Measurements from ENCODE around the gene FIGNL1. TPM values are rescaled to one million over a fixed set of nuclear protein-coding genes. Genes with fewer than 3 reads are reported as not detected.

The FIGNL1 gene
- total RNA-seq, 1 experiment from 2014 or later: 42.5 TPM

GRCh38 chr7:50400114-50400513, 50.0 kb downstream of the FIGNL1 start:
- Mint-ChIP-seq H3K27me3 (ENCODE audit: unreplicated experiment) (peaks cover 76% of the 10 kb centered on the region), H3K4me3 (ENCODE audit: low read depth, unreplicated experiment) (no peak overlapping the region), H3K9me3 (ENCODE audit: low read depth, unreplicated experiment) (no peaks in the 10 kb centered on the region), H3K27ac (ENCODE audit: unreplicated experiment) (no peak overlapping the region), H3K4me1 (ENCODE audit: low read depth, unreplicated experiment) (no peaks in the 10 kb centered on the region), H3K36me3 (ENCODE audit: insufficient read depth, unreplicated experiment) (no peaks in the 10 kb centered on the region)
- TF ChIP-seq CTCF (IDR thresholded peaks at IDR 0.05; ENCODE audit: unreplicated experiment): no peak
- intact Hi-C loops (cut with micrococcal nuclease; ENCODE audit: unreplicated experiment): no loop called here
- DNase-seq: no peak
- no TSS peak for BruUV-seq (replicated peaks)
- CTCF ChIA-PET: no interaction called here

- Mint-ChIP-seq H3K4me1 (ENCODE audit: low read depth, unreplicated experiment) (no peaks in the 10 kb centered on the region), H3K9me3 (ENCODE audit: low read depth, unreplicated experiment) (no peaks in the 10 kb centered on the region), H3K27me3 (ENCODE audit: unreplicated experiment) (peaks cover 73% of the 10 kb centered on the region), H3K27ac (ENCODE audit: unreplicated experiment) (no peak overlapping the region), H3K4me3 (ENCODE audit: low read depth, unreplicated experiment) (no peak overlapping the region), H3K36me3 (ENCODE audit: insufficient read depth, unreplicated experiment) (no peaks in the 10 kb centered on the region)
- intact Hi-C loops (cut with micrococcal nuclease; ENCODE audit: unreplicated experiment): no loop called here
- DNase-seq: no peak
- TF ChIP-seq CTCF (IDR thresholded peaks at IDR 0.05; ENCODE audit: unreplicated experiment): no peak
- CTCF ChIA-PET: no interaction called here
- no TSS peak for BruUV-seq (replicated peaks)
Observed at GRCh38 chr7:50399635-50400034, 50.5 kb downstream of the FIGNL1 start.

- no peak for DNase-seq
- Mint-ChIP-seq H3K9me3 (ENCODE audit: low read depth, unreplicated experiment) (no peaks in the 10 kb centered on the region), H3K4me1 (ENCODE audit: low read depth, unreplicated experiment) (no peaks in the 10 kb centered on the region), H3K4me3 (ENCODE audit: low read depth, unreplicated experiment) (no peak overlapping the region), H3K27me3 (ENCODE audit: unreplicated experiment) (peaks cover 75% of the 10 kb centered on the region), H3K27ac (ENCODE audit: unreplicated experiment) (no peak overlapping the region), H3K36me3 (ENCODE audit: insufficient read depth, unreplicated experiment) (no peaks in the 10 kb centered on the region)
- BruUV-seq (replicated peaks): no TSS peak
- no peak for TF ChIP-seq CTCF (IDR thresholded peaks at IDR 0.05; ENCODE audit: unreplicated experiment)
- intact Hi-C loops (cut with micrococcal nuclease; ENCODE audit: unreplicated experiment): no loop called here
- CTCF ChIA-PET: no interaction called here
Observed at GRCh38 chr7:50399206-50399605, 50.9 kb downstream of the FIGNL1 start.

GRCh38 chr7:50397971-50398324, 52.2 kb downstream of the FIGNL1 start:
- CTCF ChIA-PET: no interaction called here

More at GRCh38 chr7:50397971-50398324, 52.2 kb downstream of the FIGNL1 start:
- TF ChIP-seq CTCF (IDR thresholded peaks at IDR 0.05; ENCODE audit: unreplicated experiment): no peak
- intact Hi-C loops (cut with micrococcal nuclease; ENCODE audit: unreplicated experiment): no loop called here
- H3K27me3 Mint-ChIP-seq (ENCODE audit: unreplicated experiment): peaks cover 75% of the 10 kb centered on the region
- H3K9me3 Mint-ChIP-seq (ENCODE audit: low read depth, unreplicated experiment): no peaks in the 10 kb centered on the region
- H3K36me3 Mint-ChIP-seq (ENCODE audit: insufficient read depth, unreplicated experiment): no peaks in the 10 kb centered on the region
- H3K4me1 Mint-ChIP-seq (ENCODE audit: low read depth, unreplicated experiment): no peaks in the 10 kb centered on the region
- no TSS peak for BruUV-seq (replicated peaks)
- no peak for DNase-seq
- no peak overlapping the region for H3K4me3 Mint-ChIP-seq (ENCODE audit: low read depth, unreplicated experiment)
- no peak overlapping the region for H3K27ac Mint-ChIP-seq (ENCODE audit: unreplicated experiment)
